K562 (cell line): Measurements from ENCODE around the gene TNIK. TPM values are rescaled to one million over a fixed set of nuclear protein-coding genes. Genes with fewer than 3 reads are reported as not detected.

ENCODE experiments used
- ATAC-seq: fragments of 200-7000 bp; cut with Tn5 transposase; 3 replicates; pipeline ENCODE4 v1.9.1; 2020; ENCODE audit warnings: moderate library complexity
- BruUV-seq: library from RNA; stranded (reverse); fragments of 400-500 nt; replicated peaks from 2 replicates; lab custom pipeline; 2021; lab: Mats Ljungman, UMichigan
- CTCF ChIA-PET: fragments of 300-600 bp; formaldehyde crosslinking; extraction: SDS; loops from one replicate; lab custom pipeline; 2021; ENCODE audit warnings: low intra/inter-chr PET ratio; lab: Yijun Ruan, JAX
- POLR2A ChIA-PET: fragments of 300-600, 350-650 bp; sonication (Branson Sonifier 250); formaldehyde crosslinking; extraction: SDS; loops from one replicate; lab custom pipeline; 2021; ENCODE audit warnings: antibody characterized with exemption, inconsistent platforms; lab: Yijun Ruan, JAX
- DNase-seq, 4 experiments: peaks; one replicate each; pipeline versions ENCODE4 v3.0.0 to v3.0.0-alpha.2; 2011 to 2018; ENCODE audit warnings: low spot score in 3 of 4, mixed read lengths in 3 of 4; ENCODE audit errors: extremely low read depth in 1 of 4
- FAIRE-seq: peaks from 2 replicates; lab custom pipeline; 2011; peaks lifted over from hg19 to GRCh38; lab: Jason Lieb, UNC
- H2AFZ ChIP-seq: 2 replicates; pipeline ENCODE4 v1.6.0; 2011; ENCODE audit warnings: low read depth, low read length, control low read depth, inconsistent platforms
- H3K27ac ChIP-seq: fragments of 200-600 bp; 3 replicates; pipeline ENCODE4 v1.8.0; 2011; ENCODE audit warnings: low read depth, mild to moderate bottlenecking, control low read depth, inconsistent platforms, low read length, moderate library complexity, mixed read lengths; ENCODE audit errors: extremely low read depth
- H3K27me3 ChIP-seq, 2 experiments: fragments of 300-600 bp in 1 of 2; 2 replicates in 1 of 2; 3 replicates in 1 of 2; pipeline versions ENCODE4 v1.6.0 to v1.8.0; 2011; ENCODE audit warnings: inconsistent platforms in 2 of 2, low read length in 2 of 2, mild to moderate bottlenecking in 1 of 2, mixed read lengths in 1 of 2, moderate library complexity in 1 of 2; ENCODE audit not compliant: control insufficient read depth in 2 of 2, insufficient read depth in 2 of 2
- H3K36me3 ChIP-seq: fragments of 300-600 bp; 3 replicates; pipeline ENCODE4 v1.8.0; 2011; ENCODE audit warnings: mild to moderate bottlenecking, low read length, inconsistent platforms; ENCODE audit not compliant: control insufficient read depth, insufficient read depth
- H3K4me1 ChIP-seq, 2 experiments: fragments of 200-600 bp in 1 of 2; replicated peaks in 1 of 2; 2 replicates in 1 of 2; 3 replicates in 1 of 2; pipeline versions ENCODE4 v1.5.1 to v1.8.0; 2011; ENCODE audit warnings: inconsistent platforms in 2 of 2, low read length in 2 of 2, mild to moderate bottlenecking in 1 of 2, mixed read lengths in 1 of 2, moderate library complexity in 1 of 2; ENCODE audit not compliant: control insufficient read depth in 2 of 2, insufficient read depth in 2 of 2
- H3K4me2 ChIP-seq: 2 replicates; pipeline ENCODE4 v1.6.1; 2011; ENCODE audit warnings: low read length, control low read depth, inconsistent platforms, mixed read lengths; ENCODE audit not compliant: insufficient read depth
- H3K4me3 ChIP-seq: fragments of 200-600 bp; sonication (generic), shearing (Covaris generic); 2 replicates; pipeline ENCODE4 v1.5.1; 2016; ENCODE audit warnings: control low read depth, inconsistent platforms
- H3K79me2 ChIP-seq: fragments of 200-600 bp; 3 replicates; pipeline ENCODE4 v1.8.0; 2011; ENCODE audit warnings: low read length, inconsistent platforms; ENCODE audit not compliant: control insufficient read depth, insufficient read depth
- H3K9ac ChIP-seq, 2 experiments: 2 replicates each; pipeline versions ENCODE4 v1.6.0 to v1.6.1; 2011; ENCODE audit warnings: low read depth in 2 of 2, low read length in 2 of 2, control low read depth in 1 of 2, inconsistent platforms in 1 of 2, mild to moderate bottlenecking in 1 of 2, mixed read lengths in 1 of 2; ENCODE audit not compliant: insufficient read depth in 1 of 2
- H3K9me1 ChIP-seq: one replicate; pipeline ENCODE4 v1.6.0; 2011; ENCODE audit warnings: inconsistent platforms, mild to moderate bottlenecking, low read length, moderate library complexity; ENCODE audit not compliant: control insufficient read depth, insufficient read depth
- H3K9me3 ChIP-seq: replicated peaks from 2 replicates; pipeline ENCODE4 v1.5.1; 2011; ENCODE audit warnings: low read depth, low read length, inconsistent platforms; ENCODE audit not compliant: control insufficient read depth, insufficient read depth
- H4K20me1 ChIP-seq: replicated peaks from 2 replicates; pipeline ENCODE4 v1.6.1; 2011; ENCODE audit warnings: low read length, inconsistent platforms, mixed read lengths; ENCODE audit not compliant: control insufficient read depth, insufficient read depth
- ASH1L ChIP-seq: fragments of 450-650 bp; IDR thresholded peaks from 2 replicates; pipeline ENCODE4 v1.6.1; 2018; ENCODE audit warnings: borderline replicate concordance, mild to moderate bottlenecking, low read depth; ENCODE audit not compliant: partially characterized antibody
- C11orf30 ChIP-seq: fragments of 450-650 bp; IDR thresholded peaks from 2 replicates; pipeline ENCODE4 v1.6.1; 2016; ENCODE audit warnings: low read depth, mild to moderate bottlenecking
- DACH1 ChIP-seq: fragments of 450-650 bp; IDR thresholded peaks from 2 replicates; pipeline ENCODE4 v1.6.1; 2018; ENCODE audit not compliant: partially characterized antibody
- ESRRB ChIP-seq: fragments of 250-450 bp; sonication (Bioruptor Pico); IDR thresholded peaks from 2 replicates; pipeline ENCODE4 v1.5.0; 2020; ENCODE audit warnings: mild to moderate bottlenecking, moderate library complexity, borderline replicate concordance
- HNRNPUL1 ChIP-seq: fragments of 200-400 bp; formaldehyde crosslinking; IDR thresholded peaks from 2 replicates; pipeline ENCODE4 v1.6.1; 2017; ENCODE audit warnings: low read length
- IRF2 ChIP-seq: sonication (generic); formaldehyde crosslinking; IDR thresholded peaks from 2 replicates; pipeline ENCODE4 v1.8.1; 2022; ENCODE audit warnings: mild to moderate bottlenecking, missing genetic modification reagents
- JUND ChIP-seq, 2 experiments: IDR thresholded peaks; 2 replicates in 1 of 2; 3 replicates in 1 of 2; pipeline ENCODE4 v1.6.1; 2011; ENCODE audit warnings: borderline replicate concordance in 2 of 2, low read depth in 2 of 2, low read length in 2 of 2, improper control_type of control experiment in 1 of 2, missing biosample characterization in 1 of 2, missing genetic modification characterization in 1 of 2, missing genetic modification reagents in 1 of 2
- MTA2 ChIP-seq: fragments of 450-650 bp; IDR thresholded peaks from 2 replicates; pipeline ENCODE4 v1.6.1; 2016; ENCODE audit warnings: low read depth
- NRF1 ChIP-seq, 2 experiments: fragments of 450-650 bp; IDR thresholded peaks in 1 of 2; conservative IDR thresholded peaks in 1 of 2; 2 replicates each; pipeline ENCODE4 v1.6.1; 2014; ENCODE audit warnings: mild to moderate bottlenecking in 2 of 2
- SIN3B ChIP-seq: fragments of 450-650 bp; IDR thresholded peaks from 2 replicates; pipeline ENCODE4 v1.6.1; 2017; ENCODE audit warnings: low read depth, mild to moderate bottlenecking, moderate library complexity
- ZBTB49 ChIP-seq: sonication (generic); formaldehyde crosslinking; IDR thresholded peaks from 2 replicates; pipeline ENCODE4 v1.8.0; 2022; ENCODE audit warnings: missing genetic modification reagents, mild to moderate bottlenecking, borderline replicate concordance
- ZKSCAN1 ChIP-seq: fragments of 150-350 bp; IDR thresholded peaks from 2 replicates; pipeline ENCODE4 v1.6.1; 2016; ENCODE audit warnings: low read depth, low read length
- ZNF764 ChIP-seq: fragments of 250-450 bp; sonication (Bioruptor Pico); IDR thresholded peaks from 2 replicates; pipeline ENCODE4 v1.4.0; 2020; ENCODE audit warnings: low read depth, mild to moderate bottlenecking, moderate library complexity
- WGBS: fragments of 100-300 bp; shearing (Covaris generic); methylation state at CpG from one replicate; pipeline ENCODE4 v1.1.6; 2016; ENCODE audit warnings: low coverage, mixed read lengths; ENCODE audit not compliant: insufficient coverage; ENCODE audit errors: missing lambda C conversion rate; 5-methylcytosine and 5-hydroxymethylcytosine counted together
- in situ Hi-C: fragments of 300-500 bp; cut with MboI; formaldehyde crosslinking; loops from 4 replicates; pipeline ENCODE4 v1.15.0; 2018; ENCODE audit warnings: inconsistent platforms, mixed read lengths
- intact Hi-C: fragments of 100-400 bp; cut with micrococcal nuclease; formaldehyde crosslinking; loops from 2 replicates; pipeline ENCODE4 v1.14.2; 2022
- polyA plus RNA-seq, 8 experiments: library from polyadenylated mRNA; depleted of rRNA in 4 of 8; stranded (reverse) in 5 of 8; unstranded in 3 of 8; fragments of >200 nt; fragmentation: Nextera tagmentation in 2 of 8; fragmentation: Illumina TruSeq in 1 of 8; extraction: Ambion mirVana in 2 of 8; extraction: Trizol in 1 of 8; gene quantifications; 2 replicates each; pipeline versions ENCODE4 v1.2.1 to v1.2.3, GENCODE V29; 2011 to 2014; ENCODE audit warnings: inconsistent platforms in 1 of 8, missing spikeins in 1 of 8
- total RNA-seq, 7 experiments: library from RNA; depleted of rRNA in 6 of 7; stranded (reverse); fragments of >200 nt in 6 of 7; fragmentation: Illumina TruSeq in 2 of 7; extraction: Trizol in 2 of 7; gene quantifications; 2 replicates each; pipeline versions ENCODE4 v1.2.1 to v1.2.3, GENCODE V29; 2011 to 2021; ENCODE audit warnings: low replicate concordance in 1 of 7
- TF ChIP-seq, protein P1 (sequence below): fragments of 250-450 bp; sonication (Bioruptor Pico); IDR thresholded peaks from 2 replicates; pipeline ENCODE4 v1.5.0; 2021; ENCODE audit warnings: mild to moderate bottlenecking, moderate library complexity

Gene TNIK
- total and polyA plus RNA-seq, 9 of the 15 experiments (the other 6 are each of a cell fraction or from before 2014, with no cell fraction given), result 6.6 to 39.0 (median 24.7) TPM

DNA sequence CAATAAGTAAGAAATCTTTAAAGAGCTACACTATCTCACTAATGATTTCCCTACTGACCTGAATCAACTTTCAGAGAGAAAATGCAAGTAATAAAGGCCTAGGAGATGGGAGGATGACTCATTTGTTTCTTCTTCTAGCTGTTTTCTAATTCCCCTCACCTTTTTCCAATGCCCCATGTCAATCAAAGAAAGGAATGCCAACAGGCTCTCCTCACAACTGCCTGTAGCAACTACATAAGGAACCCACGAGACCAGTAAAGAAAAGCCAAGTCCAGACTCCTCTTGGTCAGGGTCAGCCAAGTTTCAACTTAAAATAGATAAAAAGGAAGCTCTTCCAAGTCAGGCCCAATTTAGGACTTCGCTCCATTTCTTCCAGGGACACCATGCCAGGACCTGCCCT is 201.9 kb downstream of the TNIK start (continued):
- TF ChIP-seq JUND (IDR thresholded peaks at IDR 0.05; ENCODE audit: borderline replicate concordance, low read depth, low read length) (0 out of 2 replicates have a peak, but pooled peaks have one; percentile 13), JUND (tag; IDR thresholded peaks at IDR 0.05; ENCODE audit: borderline replicate concordance, low read depth, low read length) (no peak), SIN3B (no peak), HNRNPUL1 (no peak), IRF2 (CRISPR knock-in tag) (no peak)

DNA sequence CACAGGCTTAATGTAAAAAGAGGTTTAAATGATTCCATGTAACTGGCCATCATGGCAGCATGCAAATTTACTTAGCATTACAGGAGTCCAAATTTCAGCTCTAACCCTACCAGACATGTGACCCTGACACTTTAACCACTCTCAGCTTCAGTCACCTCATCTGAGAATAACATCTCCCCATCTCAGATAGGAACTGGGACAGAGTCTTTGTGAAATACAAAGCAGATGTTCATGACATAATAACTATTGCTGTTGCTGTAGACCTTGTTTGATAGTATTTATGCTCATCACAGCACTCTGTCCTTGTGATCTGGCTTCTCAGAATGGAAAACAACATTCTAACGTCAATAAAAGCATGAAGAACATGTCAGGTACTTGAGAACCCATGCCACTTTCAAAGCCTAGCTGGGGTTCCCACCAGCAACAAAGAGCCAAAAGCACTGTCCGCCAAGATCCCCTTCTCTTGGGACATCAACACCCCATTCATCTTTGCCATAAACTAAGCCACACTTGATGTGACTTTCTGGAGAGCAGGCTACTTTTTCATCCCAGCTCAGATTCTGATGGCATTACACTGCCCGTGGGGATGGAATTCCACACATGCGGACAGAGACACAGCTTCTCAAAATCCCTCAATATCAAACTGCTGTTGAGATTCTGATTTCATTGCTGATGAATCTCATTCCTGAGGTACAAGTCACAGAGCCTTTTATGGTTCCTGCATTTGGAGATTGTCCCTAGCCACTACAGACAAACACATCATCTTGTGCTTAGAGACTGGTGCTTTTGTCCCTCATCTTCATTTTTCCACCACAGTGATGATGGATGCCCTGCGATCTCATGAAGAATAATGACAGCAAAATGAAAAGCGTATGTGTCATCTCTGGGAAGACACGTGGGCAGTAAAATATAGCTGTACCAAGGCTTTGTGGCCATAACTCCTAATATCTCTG is 202.7 kb downstream of the TNIK start:
- Histone ChIP-seq H3K36me3 (no peaks in the 10 kb centered on the region), H3K9me1 (no peaks in the 10 kb centered on the region), H4K20me1 (0 out of 2 replicates have a peak, but pooled peaks cover 5% of the 10 kb centered on the region), H3K4me3 (no peak overlapping the region), H3K27me3 (no peaks in the 10 kb centered on the region), H3K27ac (no peak overlapping the region), H3K4me2 (no peak overlapping the region), H3K9me3 (no peaks in the 10 kb centered on the region), H3K79me2 (0 out of 3 replicates have a peak, but pooled peaks cover 2% of the 10 kb centered on the region), H2AFZ (no peak overlapping the region), H3K4me1 (no peaks in the 10 kb centered on the region), H3K9ac (no peak overlapping the region)
- WGBS, result 61% methylated on average over 7 of the region's 7 CpGs
- no TSS peak for BruUV-seq
- intact Hi-C loops (no loop called here), in situ Hi-C loops (no loop called here)
- no peak for ATAC-seq
- FAIRE-seq, result no peak
- POLR2A ChIA-PET, result interaction anchor here (1.1 to 1.4 kb wide), 3 partner anchors 9 to 199 kb away, joined by 3 to 4 read pairs (median 3); no protein-coding TSS in a partner anchor
- no peak for DNase-seq
- CTCF ChIA-PET, result no interaction called here
- no peak for TF ChIP-seq ZKSCAN1
- no peak for TF ChIP-seq MTA2
- TF ChIP-seq, protein P1, sequence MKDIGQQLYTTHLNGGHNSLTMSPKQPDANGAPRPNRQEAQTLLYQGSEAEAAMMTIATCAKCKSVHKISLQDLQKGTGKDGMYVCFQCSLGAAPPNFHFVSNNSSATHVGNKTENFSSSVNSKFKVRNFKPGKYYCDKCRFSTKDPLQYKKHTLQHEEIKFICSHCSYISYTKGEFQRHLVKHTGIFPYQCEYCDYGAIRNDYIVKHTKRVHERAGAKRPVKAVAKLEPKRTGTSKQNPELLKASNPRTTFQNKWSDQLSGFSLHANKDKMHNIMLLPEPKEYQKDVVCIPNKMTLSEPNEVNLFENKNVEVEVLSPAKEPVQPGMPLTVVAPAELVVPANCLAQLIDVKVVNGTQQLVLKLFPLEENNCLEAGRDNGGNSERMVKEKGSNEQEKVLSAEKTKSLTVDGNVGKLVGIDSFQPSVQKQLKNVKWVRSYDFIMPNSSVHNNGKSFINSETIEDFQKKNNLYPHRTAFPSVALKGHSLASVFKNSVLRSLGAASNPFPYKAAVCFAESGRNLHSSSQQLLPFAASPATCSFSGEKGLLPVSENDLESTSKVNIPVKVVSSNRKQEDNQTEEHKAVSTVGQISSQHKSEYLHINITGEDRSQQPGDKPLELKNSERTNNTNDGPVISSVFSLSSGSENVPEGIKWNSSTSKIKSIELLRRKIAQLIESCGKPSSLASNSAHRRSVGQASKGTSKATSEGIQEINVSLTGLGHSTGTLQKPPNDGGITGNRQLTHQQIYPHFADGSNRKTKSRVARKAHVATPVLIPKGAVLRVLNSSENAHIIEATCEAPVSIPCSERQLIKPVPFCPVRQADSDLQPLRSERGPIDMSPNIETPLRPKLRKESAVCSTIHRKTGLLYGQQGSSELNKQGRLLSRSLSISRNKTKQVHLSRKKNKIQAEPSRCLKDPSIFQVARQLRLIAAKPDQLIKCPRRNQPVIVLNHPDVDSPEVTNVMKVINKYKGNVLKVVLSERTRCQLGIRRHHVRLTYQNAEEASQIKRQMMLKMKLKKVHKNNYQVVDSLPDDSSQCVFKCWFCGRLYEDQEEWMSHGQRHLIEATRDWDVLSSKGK (CRISPR knock-in tag), result no peak
- TF ChIP-seq NRF1 (conservative IDR thresholded peaks at IDR 0.05 in 1 of 2, IDR thresholded peaks at IDR 0.05 in 1 of 2), result no peak
- no peak for TF ChIP-seq DACH1
- no peak for TF ChIP-seq ZNF764 (CRISPR knock-in tag)
- no peak for TF ChIP-seq ASH1L
- TF ChIP-seq ZBTB49 (CRISPR knock-in tag), result no peak
- no peak for TF ChIP-seq C11orf30
- TF ChIP-seq ESRRB, result no peak
